HepG2 (cell line): ENCODE measurements around the gene SPATA31E1. TPM values are rescaled to one million over a fixed set of nuclear protein-coding genes. Genes with fewer than 3 reads are reported as not detected.

Source experiments
- ATAC-seq: fragments of 200-7000 bp; cut with Tn5 transposase; 3 replicates; pipeline ENCODE4 v1.9.1; 2020; ENCODE audit warnings: mild to moderate bottlenecking, moderate library complexity
- BruUV-seq: library from RNA; stranded (reverse); fragments of 400-500 nt; replicated peaks from 2 replicates; lab custom pipeline; 2021; lab: Mats Ljungman, UMichigan
- CTCF ChIA-PET: fragments of 300-600 bp; formaldehyde crosslinking; extraction: SDS; loops from one replicate; lab custom pipeline; 2021; ENCODE audit warnings: low total read pairs, inconsistent platforms, low intra/inter-chr PET ratio; lab: Yijun Ruan, JAX
- POLR2A ChIA-PET: fragments of 350-600 bp; sonication (Branson Sonifier 250); formaldehyde crosslinking; loops from one replicate; lab custom pipeline; 2020; ENCODE audit warnings: antibody characterized with exemption, inconsistent platforms; lab: Yijun Ruan, JAX
- DNase-seq: peaks from one replicate; pipeline ENCODE4 v3.0.0-alpha.2; 2015; ENCODE audit warnings: low spot score
- FAIRE-seq: peaks from 3 replicates; lab custom pipeline; 2011; peaks lifted over from hg19 to GRCh38; lab: Jason Lieb, UNC
- H2AFZ ChIP-seq: one replicate; pipeline ENCODE4 v1.6.1; 2011; ENCODE audit warnings: low read length, inconsistent platforms
- H3K27ac ChIP-seq: fragments of 300-600 bp; 3 replicates; pipeline ENCODE4 v1.8.0; 2011; ENCODE audit warnings: mixed run types, mild to moderate bottlenecking, mixed read lengths, low read length, inconsistent platforms; ENCODE audit not compliant: insufficient read depth; ENCODE audit errors: extremely low read length
- H3K27me3 ChIP-seq, 2 experiments: fragments of 200-600 bp in 1 of 2; 2 replicates in 1 of 2; 3 replicates in 1 of 2; pipeline versions ENCODE4 v1.6.0 to v1.8.0; 2011; ENCODE audit warnings: low read length in 2 of 2, mild to moderate bottlenecking in 2 of 2, moderate library complexity in 2 of 2, inconsistent platforms in 1 of 2; ENCODE audit not compliant: insufficient read depth in 2 of 2, control insufficient read depth in 1 of 2
- H3K36me3 ChIP-seq, 2 experiments: fragments of 200-600 bp in 1 of 2; replicated peaks in 1 of 2; 2 replicates in 1 of 2; 3 replicates in 1 of 2; pipeline versions ENCODE4 v1.5.1 to v1.8.0; 2011; ENCODE audit warnings: low read length in 2 of 2, inconsistent platforms in 1 of 2; ENCODE audit not compliant: insufficient read depth in 2 of 2, control insufficient read depth in 1 of 2
- H3K4me1 ChIP-seq: 2 replicates; pipeline ENCODE4 v1.5.1; 2012; ENCODE audit warnings: low read length, inconsistent platforms; ENCODE audit not compliant: insufficient read depth
- H3K4me2 ChIP-seq: 2 replicates; pipeline ENCODE4 v1.6.0; 2011; ENCODE audit warnings: low read depth, low read length, inconsistent platforms
- H3K4me3 ChIP-seq, 3 experiments: fragments of 200-600 bp in 1 of 3; sonication (generic), shearing (Covaris generic) in 1 of 3; replicated peaks in 1 of 3; 2 replicates each; pipeline ENCODE4 v1.5.1; 2011 to 2016; ENCODE audit warnings: low read length in 3 of 3, inconsistent platforms in 2 of 3, low read depth in 2 of 3, mild to moderate bottlenecking in 2 of 3, control low read depth in 1 of 3, mixed read lengths in 1 of 3; ENCODE audit not compliant: insufficient read depth in 1 of 3
- H3K79me2 ChIP-seq: one replicate; pipeline ENCODE4 v1.6.1; 2011; ENCODE audit warnings: low read length, inconsistent platforms; ENCODE audit not compliant: insufficient read depth
- H3K9ac ChIP-seq: 2 replicates; pipeline ENCODE4 v1.6.0; 2011; ENCODE audit warnings: mild to moderate bottlenecking, low read depth, low read length, inconsistent platforms; ENCODE audit not compliant: insufficient read depth
- H3K9me3 ChIP-seq: 2 replicates; pipeline ENCODE4 v1.5.1; 2012; ENCODE audit warnings: mild to moderate bottlenecking, low read length
- H4K20me1 ChIP-seq: 2 replicates; pipeline ENCODE4 v1.6.0; 2011; ENCODE audit warnings: inconsistent platforms, mild to moderate bottlenecking, low read length, moderate library complexity; ENCODE audit not compliant: insufficient read depth
- ATF7-NPFF ChIP-seq: sonication (generic); formaldehyde crosslinking; IDR thresholded peaks from 2 replicates; pipeline ENCODE4 v1.8.1; 2023; ENCODE audit warnings: mild to moderate bottlenecking, low read depth, missing genetic modification reagents, moderate library complexity
- ELF1 ChIP-seq: sonication (generic); formaldehyde crosslinking; IDR thresholded peaks from 2 replicates; pipeline ENCODE4 v1.4.0; 2020; ENCODE audit warnings: missing genetic modification reagents
- GATA4 ChIP-seq: sonication (generic); IDR thresholded peaks from 2 replicates; pipeline ENCODE4 v1.6.1; 2016; ENCODE audit warnings: antibody characterized with exemption, low read depth, borderline replicate concordance
- HNRNPUL1 ChIP-seq: fragments of 200-400 bp; formaldehyde crosslinking; IDR thresholded peaks from 2 replicates; pipeline ENCODE4 v1.6.1; 2017; ENCODE audit warnings: low read depth, mild to moderate bottlenecking, low read length, moderate library complexity
- KAT2B ChIP-seq: fragments of 150-350 bp; IDR thresholded peaks from 2 replicates; pipeline ENCODE4 v1.6.1; 2014; ENCODE audit warnings: low read depth, low read length, borderline replicate concordance
- KDM3A ChIP-seq: IDR thresholded peaks from 2 replicates; pipeline ENCODE4 v1.6.1; 2018; ENCODE audit warnings: low read depth, missing compliant biosample characterization
- KDM6A ChIP-seq: IDR thresholded peaks from 2 replicates; pipeline ENCODE4 v1.6.1; 2016; ENCODE audit warnings: low read depth
- KMT2B ChIP-seq: IDR thresholded peaks from 2 replicates; pipeline ENCODE4 v1.6.1; 2016; ENCODE audit warnings: missing genetic modification reagents, missing compliant biosample characterization
- MAFG ChIP-seq: sonication (generic); formaldehyde crosslinking; IDR thresholded peaks from 2 replicates; pipeline ENCODE4 v1.5.1; 2020; ENCODE audit warnings: mild to moderate bottlenecking, missing genetic modification reagents
- MTA3 ChIP-seq: sonication (generic); formaldehyde crosslinking; IDR thresholded peaks from 2 replicates; pipeline ENCODE4 v1.4.0; 2020; ENCODE audit warnings: missing genetic modification reagents
- SMC3 ChIP-seq: IDR thresholded peaks from 2 replicates; pipeline ENCODE4 v1.6.1; 2011; ENCODE audit warnings: low read length, improper control_type of control experiment
- SP4 ChIP-seq: sonication (generic); formaldehyde crosslinking; IDR thresholded peaks from 2 replicates; pipeline ENCODE4 v1.8.1; 2023; ENCODE audit warnings: mild to moderate bottlenecking, missing genetic modification reagents
- SRF ChIP-seq: IDR thresholded peaks from 2 replicates; pipeline ENCODE4 v1.6.1; 2011; ENCODE audit warnings: mild to moderate bottlenecking, low read depth, low read length, moderate library complexity
- U2AF1 ChIP-seq: fragments of 200-400 bp; formaldehyde crosslinking; optimal IDR thresholded peaks from 2 replicates; pipeline ENCODE3; 2017; ENCODE audit warnings: mild to moderate bottlenecking, low read depth, low read length
- ZSCAN25 ChIP-seq: sonication (generic); formaldehyde crosslinking; IDR thresholded peaks from 2 replicates; pipeline ENCODE4 v1.8.0; 2022; ENCODE audit warnings: mild to moderate bottlenecking, missing genetic modification reagents
- WGBS: methylation state at CpG from one replicate; pipeline ENCODE4 v1.1.6; 2017; ENCODE audit warnings: low lambda C conversion rate; 5-methylcytosine and 5-hydroxymethylcytosine counted together
- in situ Hi-C: cut with HindIII; loops from 2 replicates; pipeline ENCODE4 v1.10.0; 2017; ENCODE audit warnings: low pct_unique_long_range_greater_than_20kb; ENCODE audit not compliant: extremely low pct_ligation_motif_present
- intact Hi-C: fragments of 100-400 bp; cut with micrococcal nuclease; formaldehyde crosslinking; loops from one replicate; pipeline ENCODE4 v1.10.0; 2022; ENCODE audit not compliant: unreplicated experiment
- polyA plus RNA-seq, 8 experiments: library from polyadenylated mRNA; depleted of rRNA in 3 of 8; stranded (reverse) in 7 of 8; unstranded in 1 of 8; fragments of >200 nt; fragmentation: Illumina TruSeq in 4 of 8; extraction: Trizol in 4 of 8; gene quantifications; 2 replicates each; pipeline versions ENCODE4 v1.2.1 to v1.2.3, GENCODE V29; 2011 to 2016; ENCODE audit warnings: low read depth in 4 of 8, missing spikeins in 1 of 8, mixed read lengths in 1 of 8; ENCODE audit not compliant: insufficient read depth in 1 of 8
- total RNA-seq, 5 experiments: library from RNA; depleted of rRNA; stranded (reverse); fragments of >200 nt; fragmentation: Illumina TruSeq; extraction: Trizol; gene quantifications; 2 replicates each; pipeline ENCODE4 v1.2.3, GENCODE V29; 2016; ENCODE audit warnings: low read depth in 1 of 5
- TF ChIP-seq, protein P1 (sequence below): sonication (generic); formaldehyde crosslinking; IDR thresholded peaks from 2 replicates; pipeline ENCODE4 v1.4.0; 2020; ENCODE audit warnings: missing genetic modification reagents

Gene SPATA31E1
- total and polyA plus RNA-seq, 2 of the 13 experiments (the other 11 are each of a cell fraction or from before 2014, with no cell fraction given), result not detected

DNA sequence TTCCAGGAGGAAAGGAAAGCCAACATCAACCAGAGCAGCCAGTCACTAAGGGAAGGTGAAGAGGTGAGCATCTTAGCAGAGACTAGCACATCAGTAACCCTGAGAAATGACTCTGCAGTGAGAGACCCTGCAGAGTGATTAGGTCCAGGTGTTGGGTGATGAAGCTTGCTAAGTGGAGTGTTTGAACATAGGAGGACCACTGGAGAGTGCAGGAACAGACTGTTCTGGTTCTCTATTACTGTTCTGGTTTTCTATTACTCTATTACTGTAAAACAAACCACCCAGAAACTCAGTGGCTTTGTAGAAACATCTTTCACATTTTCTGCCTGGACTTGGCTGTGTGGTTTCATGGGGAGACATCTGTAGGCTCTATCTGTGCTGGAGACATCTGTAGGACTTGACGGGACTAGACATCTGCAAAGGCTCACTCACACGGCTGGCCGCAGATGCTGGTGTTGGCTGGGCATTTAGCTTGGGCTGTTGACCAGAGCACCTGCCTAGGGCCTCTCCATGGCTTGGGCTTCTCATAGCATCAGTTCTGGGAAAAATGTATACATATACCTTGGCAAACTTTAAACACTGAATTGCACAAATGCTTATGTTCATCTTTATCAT lies 33.4 kb upstream of the SPATA31E1 start:
- no peaks in the 10 kb centered on the region for H3K79me2 ChIP-seq
- no peak overlapping the region for H3K4me3 ChIP-seq
- FAIRE-seq, result no peak
- ChIA-PET POLR2A (no interaction called here), CTCF (no interaction called here)
- H3K27ac ChIP-seq, result no peak overlapping the region
- no peak overlapping the region for H3K4me2 ChIP-seq
- 50% methylated on average over 2 of the region's 3 CpGs for WGBS
- ATAC-seq, result no peak
- no peaks in the 10 kb centered on the region for H3K4me1 ChIP-seq
- no TSS peak for BruUV-seq
- DNase-seq, result no peak
- in situ Hi-C loops, result no loop called here
- H2AFZ ChIP-seq, result no peak overlapping the region
- TF ChIP-seq GATA4, result no peak
- no peak for TF ChIP-seq ATF7-NPFF (CRISPR knock-in tag)
- no peak for TF ChIP-seq KDM3A (CRISPR knock-in tag)
- no peak for TF ChIP-seq SRF
- TF ChIP-seq U2AF1, result no peak
- no peak for TF ChIP-seq SP4 (CRISPR knock-in tag)
- TF ChIP-seq ELF1 (CRISPR knock-in tag), result no peak
- TF ChIP-seq HNRNPUL1, result no peak
- TF ChIP-seq KDM6A (CRISPR knock-in tag), result no peak
- TF ChIP-seq ZSCAN25 (CRISPR knock-in tag), result no peak
- TF ChIP-seq MAFG (CRISPR knock-in tag), result no peak
- TF ChIP-seq, protein P1, sequence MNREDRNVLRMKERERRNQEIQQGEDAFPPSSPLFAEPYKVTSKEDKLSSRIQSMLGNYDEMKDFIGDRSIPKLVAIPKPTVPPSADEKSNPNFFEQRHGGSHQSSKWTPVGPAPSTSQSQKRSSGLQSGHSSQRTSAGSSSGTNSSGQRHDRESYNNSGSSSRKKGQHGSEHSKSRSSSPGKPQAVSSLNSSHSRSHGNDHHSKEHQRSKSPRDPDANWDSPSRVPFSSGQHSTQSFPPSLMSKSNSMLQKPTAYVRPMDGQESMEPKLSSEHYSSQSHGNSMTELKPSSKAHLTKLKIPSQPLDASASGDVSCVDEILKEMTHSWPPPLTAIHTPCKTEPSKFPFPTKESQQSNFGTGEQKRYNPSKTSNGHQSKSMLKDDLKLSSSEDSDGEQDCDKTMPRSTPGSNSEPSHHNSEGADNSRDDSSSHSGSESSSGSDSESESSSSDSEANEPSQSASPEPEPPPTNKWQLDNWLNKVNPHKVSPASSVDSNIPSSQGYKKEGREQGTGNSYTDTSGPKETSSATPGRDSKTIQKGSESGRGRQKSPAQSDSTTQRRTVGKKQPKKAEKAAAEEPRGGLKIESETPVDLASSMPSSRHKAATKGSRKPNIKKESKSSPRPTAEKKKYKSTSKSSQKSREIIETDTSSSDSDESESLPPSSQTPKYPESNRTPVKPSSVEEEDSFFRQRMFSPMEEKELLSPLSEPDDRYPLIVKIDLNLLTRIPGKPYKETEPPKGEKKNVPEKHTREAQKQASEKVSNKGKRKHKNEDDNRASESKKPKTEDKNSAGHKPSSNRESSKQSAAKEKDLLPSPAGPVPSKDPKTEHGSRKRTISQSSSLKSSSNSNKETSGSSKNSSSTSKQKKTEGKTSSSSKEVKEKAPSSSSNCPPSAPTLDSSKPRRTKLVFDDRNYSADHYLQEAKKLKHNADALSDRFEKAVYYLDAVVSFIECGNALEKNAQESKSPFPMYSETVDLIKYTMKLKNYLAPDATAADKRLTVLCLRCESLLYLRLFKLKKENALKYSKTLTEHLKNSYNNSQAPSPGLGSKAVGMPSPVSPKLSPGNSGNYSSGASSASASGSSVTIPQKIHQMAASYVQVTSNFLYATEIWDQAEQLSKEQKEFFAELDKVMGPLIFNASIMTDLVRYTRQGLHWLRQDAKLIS (CRISPR knock-in tag), result no peak
- no peak for TF ChIP-seq SMC3
- TF ChIP-seq MTA3 (CRISPR knock-in tag), result no peak
- no peak for TF ChIP-seq KMT2B (CRISPR knock-in tag)
- TF ChIP-seq KAT2B, result no peak
- no peak overlapping the region for H3K9ac ChIP-seq
- no peaks in the 10 kb centered on the region for H4K20me1 ChIP-seq
- intact Hi-C loops, result no loop called here
- H3K27me3 ChIP-seq, result 0 out of 5 replicates have a peak, but pooled peaks cover 0 to 4% of the 10 kb centered on the region in 2 experiments
- H3K36me3 ChIP-seq, result no peaks in the 10 kb centered on the region
- no peaks in the 10 kb centered on the region for H3K9me3 ChIP-seq
